ENCODE measurements around the gene GIPC1.

DNA sequence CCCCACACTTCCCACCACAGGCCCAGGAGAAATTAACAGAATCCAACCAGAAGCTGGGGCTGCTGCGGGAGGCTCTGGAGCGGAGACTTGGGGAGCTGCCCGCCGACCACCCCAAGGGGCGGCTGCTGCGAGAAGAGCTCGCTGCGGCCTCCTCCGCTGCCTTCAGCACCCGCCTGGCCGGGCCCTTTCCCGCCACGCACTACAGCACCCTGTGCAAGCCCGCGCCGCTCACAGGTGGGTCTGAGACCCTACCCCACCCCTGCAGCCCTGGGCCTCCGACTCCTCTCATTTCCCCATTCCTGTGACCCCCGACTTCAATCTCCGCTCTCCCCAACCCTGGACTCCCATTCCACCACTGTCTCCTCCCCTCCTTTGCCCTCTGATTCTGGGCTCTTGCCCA is 45.1 kb downstream of the GIPC1 start:
- TF ChIP-seq, protein P1, sequence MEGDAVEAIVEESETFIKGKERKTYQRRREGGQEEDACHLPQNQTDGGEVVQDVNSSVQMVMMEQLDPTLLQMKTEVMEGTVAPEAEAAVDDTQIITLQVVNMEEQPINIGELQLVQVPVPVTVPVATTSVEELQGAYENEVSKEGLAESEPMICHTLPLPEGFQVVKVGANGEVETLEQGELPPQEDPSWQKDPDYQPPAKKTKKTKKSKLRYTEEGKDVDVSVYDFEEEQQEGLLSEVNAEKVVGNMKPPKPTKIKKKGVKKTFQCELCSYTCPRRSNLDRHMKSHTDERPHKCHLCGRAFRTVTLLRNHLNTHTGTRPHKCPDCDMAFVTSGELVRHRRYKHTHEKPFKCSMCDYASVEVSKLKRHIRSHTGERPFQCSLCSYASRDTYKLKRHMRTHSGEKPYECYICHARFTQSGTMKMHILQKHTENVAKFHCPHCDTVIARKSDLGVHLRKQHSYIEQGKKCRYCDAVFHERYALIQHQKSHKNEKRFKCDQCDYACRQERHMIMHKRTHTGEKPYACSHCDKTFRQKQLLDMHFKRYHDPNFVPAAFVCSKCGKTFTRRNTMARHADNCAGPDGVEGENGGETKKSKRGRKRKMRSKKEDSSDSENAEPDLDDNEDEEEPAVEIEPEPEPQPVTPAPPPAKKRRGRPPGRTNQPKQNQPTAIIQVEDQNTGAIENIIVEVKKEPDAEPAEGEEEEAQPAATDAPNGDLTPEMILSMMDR (IDR thresholded peaks at IDR 0.05): no peak
- no peak for TF ChIP-seq EZH2 (IDR thresholded peaks at IDR 0.05)
- TF ChIP-seq EZH2phosphoT487 (IDR thresholded peaks at IDR 0.05): no peak
